T-helper 22 cell (primary cell): ENCODE data around the gene SUMF2.
"Not testable (repeated sequence)": the region's sequence is repeated elsewhere in the genome, so short reads cannot be mapped to it uniquely, and the experiment has no call there.

Experiments
- DNase-seq: peaks from one replicate; pipeline ENCODE4 v3.0.0-alpha.2; 2020; ENCODE audit warnings: low read depth

SUMF2 gene

DNA sequence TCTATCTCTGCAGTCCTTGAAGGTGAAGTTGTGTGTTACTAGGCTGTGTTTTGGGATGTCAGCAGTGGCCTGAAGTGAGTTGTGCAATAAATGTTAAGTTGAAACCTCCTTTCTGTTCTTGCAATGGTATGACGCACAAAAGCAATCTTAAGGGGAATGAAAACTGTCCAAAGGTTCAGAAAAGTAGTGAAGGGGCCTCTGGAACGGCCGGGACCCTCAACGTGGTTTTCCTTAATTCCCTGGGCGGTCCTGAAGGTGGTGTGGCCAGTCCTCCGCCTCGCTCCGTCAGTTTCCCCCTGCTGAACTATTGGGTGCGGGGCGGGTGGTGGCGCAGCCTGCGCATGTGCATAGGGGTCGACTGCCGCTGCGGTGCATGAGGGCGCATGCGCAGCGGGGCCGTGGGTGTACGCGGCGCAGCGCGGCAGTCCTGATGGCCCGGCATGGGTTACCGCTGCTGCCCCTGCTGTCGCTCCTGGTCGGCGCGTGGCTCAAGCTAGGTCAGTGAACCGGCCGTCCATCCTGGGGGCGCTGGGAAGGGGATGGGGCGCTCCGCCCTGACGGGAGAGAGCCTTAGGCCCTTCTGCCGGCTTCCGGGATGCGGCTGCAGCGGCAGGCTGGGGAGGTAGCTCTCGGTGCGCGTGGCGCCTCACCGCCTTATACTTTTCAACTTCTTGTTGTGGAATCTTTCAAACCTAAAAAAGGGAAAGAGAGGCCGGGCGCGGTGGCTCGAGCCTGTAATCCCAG lies at the start of gene SUMF2:
Gene SUMF2, plus strand, starts transcription at position 405 of the 744 bp plus-strand sequence. Its CDS starts 26 bp downstream, at position 431.
- DNase-seq = peak; percentile 82

DNA sequence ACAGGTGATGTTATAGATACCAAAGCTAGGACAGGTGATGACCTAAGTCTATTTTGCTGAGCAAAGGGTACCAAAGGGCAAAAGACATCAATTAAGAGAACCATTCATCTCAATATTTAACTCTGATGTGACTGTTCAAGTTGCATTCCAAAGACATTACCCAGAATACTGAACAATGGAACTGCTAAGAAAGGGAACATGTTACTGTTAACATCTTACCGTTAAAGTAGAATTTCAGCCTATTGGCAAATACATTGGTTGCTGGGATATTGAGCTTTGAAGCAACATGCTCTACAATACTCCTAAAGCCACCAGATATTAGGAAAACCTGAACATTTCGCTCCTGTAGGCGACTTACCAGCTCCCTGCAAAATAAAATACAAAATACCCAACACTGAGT lies 47.1 kb upstream of the SUMF2 start:
- not testable (repeated sequence) for DNase-seq

DNA sequence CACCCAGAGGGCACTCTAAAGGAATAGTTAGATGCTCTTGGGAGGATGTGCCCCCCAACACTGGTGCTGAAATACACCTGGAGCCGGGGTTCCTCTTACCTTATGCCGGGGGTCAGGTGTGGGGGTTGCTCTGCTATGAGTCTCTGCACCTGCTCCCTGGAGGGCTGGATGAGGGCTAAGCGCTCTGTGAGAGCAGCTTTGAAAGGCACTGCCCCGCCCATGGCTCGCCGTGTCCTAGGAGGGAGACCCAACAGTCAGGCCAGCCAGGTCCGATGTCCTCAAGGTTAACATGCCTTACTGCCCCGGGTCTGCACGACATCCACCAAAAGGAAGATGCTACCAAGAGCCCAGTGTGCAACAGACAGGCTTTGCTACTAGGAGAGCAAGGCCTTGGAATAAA lies 44.6 kb upstream of the SUMF2 start:
- DNase-seq = no peak

DNA sequence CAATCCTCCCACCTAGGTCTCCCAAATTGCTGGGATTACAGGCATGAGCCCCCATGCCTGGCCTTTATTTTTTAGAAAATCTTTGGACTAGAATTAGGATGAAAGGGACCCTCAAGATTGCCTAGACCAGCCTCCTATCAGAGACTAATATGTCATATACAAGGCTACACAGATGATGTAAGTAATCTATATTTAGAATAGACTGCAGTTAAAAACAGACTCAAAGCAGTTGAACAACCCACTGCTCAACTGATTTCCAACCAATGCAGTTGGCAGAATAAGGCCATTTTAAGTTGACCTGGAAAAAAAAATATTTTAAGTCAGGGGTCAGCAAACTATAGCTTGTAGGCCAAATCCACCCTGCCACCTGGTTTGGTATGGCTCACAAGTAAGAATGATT lies 40.6 kb upstream of the SUMF2 start:
- no peak for DNase-seq

DNA sequence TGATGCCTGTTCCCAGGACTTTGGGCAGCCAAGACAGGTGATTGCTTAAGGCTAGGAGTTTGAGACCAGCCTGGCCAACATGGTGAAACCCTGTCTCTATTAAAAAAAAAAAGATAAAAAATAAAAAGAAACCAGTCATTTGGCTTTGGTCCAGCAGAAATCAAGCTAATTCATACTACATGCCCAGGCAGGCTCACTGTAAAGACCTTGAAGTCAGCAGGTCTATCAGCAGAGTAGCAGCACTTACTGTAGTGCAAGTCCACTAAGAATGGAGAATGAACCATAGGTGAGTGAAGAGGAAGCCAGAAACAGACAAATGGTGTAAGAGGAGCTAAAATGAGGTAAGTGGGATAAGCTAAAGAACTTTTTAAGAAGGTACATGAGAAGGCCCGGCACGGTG lies 37.5 kb upstream of the SUMF2 start:
- no peak for DNase-seq

DNA sequence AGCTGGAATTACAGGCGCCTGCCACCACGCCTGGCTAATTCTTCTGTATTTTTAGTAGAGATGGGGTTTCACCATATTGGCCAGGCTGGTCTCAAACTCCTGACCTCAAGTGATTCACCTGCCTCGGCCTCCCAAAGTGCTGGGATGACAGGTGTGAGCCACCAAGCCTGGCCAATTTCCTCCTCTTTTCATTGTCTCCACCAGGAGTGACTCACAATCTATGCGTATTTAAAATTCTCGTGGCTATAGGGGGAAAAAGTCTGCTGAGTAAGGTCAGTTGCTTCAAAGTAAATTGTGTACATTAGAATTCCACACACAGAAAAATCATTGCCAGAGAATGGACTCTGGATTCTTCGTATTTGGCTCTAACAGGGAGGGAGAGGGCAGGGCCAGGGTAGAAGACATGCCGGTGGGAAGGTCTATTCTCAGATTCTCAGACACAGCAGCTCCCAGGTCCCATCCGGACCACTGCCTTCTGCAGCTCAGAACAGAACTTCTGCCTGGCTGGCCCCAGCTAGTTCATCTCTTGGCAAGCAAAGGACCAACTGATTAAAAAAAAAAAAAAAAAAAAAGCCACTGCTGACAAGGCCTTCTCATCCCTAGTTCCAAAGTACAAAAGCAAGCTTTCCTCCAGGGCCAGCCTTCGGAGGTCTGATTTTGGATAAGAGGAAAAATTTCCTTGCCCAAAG lies 35.0 kb upstream of the SUMF2 start:
- no peak for DNase-seq

DNA sequence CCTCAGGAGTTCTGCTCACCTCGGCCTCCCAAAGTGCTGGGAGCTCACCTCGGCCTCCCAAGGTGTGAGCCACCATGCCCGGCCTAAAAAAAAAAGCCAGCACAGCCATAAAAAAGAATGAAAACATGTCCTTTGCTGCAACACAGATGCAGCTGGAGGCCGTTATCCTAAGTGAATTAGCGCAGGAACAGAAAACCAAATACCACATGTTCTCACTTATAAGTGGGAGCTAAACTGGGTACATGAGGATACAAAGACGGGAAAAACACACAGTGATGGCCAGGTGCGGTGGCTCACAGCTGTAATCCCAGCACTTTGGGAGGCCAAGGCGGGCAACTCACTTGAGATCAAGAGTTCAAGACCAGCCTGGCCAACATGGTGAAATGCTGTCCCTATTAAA lies 33.7 kb upstream of the SUMF2 start:
- DNase-seq = no peak

DNA sequence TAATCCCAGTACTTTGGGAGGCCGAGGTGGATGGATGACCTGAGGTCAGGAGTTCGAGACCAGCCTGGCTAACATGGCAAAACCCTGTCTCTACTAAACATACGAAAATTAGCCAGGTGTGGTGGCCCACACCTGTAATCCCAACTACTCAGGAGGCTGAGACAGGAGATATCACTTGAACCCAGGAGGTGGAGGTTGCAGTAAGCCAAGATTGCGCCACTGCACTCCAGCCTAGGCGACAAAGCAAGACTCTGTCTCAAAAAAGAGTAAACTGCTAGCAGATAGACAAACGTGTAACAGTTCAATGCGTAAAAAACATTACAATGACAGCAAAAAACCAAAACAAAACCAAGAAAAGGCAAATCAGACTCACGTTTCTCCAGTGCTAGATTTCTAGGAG lies 32.5 kb upstream of the SUMF2 start:
- DNase-seq = not testable (repeated sequence)

DNA sequence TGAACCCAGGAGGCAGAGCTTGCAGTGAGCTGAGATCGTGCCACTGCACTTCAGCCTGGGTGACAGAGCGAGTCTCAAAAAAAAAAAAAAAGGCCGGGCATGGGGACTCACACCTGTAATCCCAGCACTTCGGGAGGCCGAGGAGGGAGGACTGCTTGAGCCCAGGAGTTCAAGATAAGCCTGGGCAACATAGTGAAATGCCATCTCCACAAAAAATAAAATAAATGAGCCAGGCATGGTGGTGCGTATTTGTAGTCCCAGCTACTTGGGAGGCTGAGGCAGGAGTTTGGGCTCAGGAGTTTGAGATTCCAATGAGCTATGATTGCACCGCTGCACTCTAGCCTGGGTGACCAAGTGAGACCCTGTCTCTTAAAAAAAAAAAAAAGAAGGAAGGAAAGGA lies 31.5 kb upstream of the SUMF2 start:
- not testable (repeated sequence) for DNase-seq

DNA sequence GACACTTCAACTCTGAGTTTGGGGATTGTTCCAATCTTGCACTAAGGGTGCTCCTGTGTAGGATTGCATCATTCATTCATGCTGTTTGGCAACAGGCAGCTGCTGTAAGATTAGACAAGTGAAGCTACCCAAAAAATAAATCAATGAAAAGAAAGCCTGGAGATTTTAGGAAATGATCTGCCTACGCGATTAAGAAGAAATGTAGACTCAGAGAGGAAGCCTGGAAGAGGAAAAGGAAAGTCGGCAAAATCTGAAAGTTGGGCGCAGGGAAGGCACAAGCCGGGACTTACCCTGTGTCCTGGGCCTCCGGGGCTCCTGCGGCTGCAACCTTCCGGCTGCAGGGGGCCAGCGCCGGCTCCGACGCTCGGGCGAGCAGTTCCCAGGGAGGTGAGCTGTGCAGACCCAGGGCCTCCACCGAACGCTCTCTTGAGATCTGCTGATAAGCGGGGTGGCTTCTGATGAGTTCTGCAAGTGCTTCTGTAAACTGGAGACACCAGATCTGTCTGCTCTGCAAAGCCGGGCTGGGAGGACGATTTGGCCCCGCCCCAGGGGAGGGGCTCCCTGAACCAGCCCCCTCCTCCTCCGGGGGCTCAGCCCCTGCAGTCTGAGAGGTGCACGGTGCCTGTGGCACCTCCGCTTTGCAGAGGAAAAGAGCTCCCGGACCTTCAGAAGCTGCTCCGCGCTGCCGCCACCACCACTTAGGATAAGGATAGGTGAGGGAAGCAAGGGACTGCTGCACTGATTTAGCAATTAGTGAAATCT lies 30.2 kb upstream of the SUMF2 start:
- DNase-seq = peak; percentile 55

DNA sequence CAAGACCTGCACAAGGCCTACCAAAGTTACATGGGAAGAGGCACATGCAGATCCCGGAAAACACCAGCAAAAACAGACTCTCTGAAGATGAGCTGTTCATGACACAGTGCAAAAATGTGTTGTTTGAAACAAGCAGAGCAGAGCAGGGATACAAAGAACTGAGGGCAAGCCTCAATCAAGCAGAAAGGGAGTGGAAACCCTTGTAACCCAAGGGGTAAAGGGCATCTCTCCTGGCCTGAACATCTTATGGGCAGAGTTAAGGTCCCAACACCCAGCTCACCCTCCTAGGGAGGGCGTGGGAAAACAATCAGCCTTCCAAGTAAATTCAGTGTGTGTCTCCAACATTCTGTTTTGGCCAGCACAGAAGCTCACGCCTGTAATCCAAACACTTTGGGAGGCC lies 23.4 kb upstream of the SUMF2 start:
- DNase-seq = no peak

DNA sequence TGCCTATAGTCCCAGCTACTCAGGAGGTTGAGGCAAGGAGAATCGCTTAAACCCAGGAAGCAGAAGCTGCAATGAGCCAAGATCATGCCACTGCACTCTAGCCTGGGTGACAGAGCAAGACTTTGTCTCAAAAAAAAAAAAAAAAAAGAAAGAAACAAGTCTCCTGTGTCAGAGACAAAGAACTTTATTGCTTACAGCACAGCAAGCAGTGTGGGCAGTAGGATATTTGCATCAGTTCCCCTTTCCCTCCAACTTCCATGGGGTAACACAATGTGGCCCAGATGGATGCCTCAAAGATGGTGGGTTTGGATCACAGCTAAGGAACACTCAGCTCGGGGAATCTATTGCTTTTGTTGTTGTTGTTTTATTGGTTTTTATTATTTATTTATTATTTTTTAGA lies 18.3 kb upstream of the SUMF2 start:
- not testable (repeated sequence) for DNase-seq

DNA sequence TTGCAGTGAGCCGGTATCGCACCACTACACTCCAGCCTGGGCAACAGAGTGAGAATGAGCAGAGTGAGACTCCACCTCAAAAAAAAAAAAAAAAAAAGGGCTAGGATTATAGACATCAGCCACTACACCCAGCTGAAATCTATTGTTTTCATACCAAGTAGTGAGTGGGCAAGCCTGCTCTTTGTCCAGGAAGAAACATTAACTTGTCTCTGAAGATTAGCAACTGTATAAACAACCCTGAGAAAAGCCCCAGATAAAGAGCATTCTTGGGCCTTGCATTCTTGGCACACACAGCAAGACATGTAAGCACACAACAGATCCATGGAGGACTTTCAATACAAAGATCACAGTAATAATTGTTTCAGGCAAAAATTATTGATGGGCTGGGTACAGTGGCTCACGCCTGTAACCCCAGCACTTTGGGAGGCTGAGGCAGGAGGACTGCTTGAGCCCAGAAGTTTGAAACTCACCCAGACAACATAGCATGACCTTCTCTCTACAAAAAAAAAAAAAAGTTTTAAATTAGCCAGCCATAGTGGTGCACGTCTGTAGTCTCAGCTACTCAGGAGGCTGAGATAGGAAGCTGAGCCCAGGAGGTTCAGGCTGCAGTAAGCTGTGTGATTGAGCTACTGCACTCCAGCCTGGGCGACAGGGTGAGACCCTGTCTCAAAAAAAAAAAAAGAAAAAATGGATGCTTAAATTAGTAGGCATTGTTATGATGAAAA lies 17.2 kb upstream of the SUMF2 start:
- no peak for DNase-seq

DNA sequence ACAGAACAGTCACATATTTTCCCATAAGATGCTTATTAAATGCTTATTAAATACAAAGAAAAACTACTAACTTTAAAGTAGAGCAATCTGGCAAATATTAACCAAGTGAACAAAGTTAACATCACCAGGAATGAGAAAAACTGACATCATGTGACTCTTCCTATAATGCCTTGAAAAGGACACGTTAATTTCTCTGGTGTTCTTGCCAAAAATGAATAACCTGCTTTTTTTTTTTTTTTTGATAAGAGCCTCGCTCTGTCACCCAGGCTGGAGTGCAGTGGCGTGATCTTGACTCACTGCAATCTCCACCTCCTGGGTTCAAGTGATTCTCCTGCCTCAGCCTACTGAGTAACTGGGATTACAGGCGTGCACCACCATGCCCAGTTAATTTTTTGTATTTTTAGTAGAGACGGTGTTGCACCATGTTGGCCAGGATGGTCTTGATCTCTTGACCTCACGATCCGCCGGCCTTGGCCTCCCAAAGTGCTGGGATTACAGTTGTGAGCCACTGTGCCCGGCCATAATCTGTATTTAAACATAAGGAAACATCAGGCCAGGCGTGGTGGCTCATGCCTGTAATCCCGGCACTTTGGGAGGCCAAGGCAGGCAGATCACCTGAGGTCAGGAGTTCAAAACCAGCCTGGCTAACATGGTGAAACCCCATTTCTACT lies 16.5 kb upstream of the SUMF2 start:
- DNase-seq = not testable (repeated sequence)

DNA sequence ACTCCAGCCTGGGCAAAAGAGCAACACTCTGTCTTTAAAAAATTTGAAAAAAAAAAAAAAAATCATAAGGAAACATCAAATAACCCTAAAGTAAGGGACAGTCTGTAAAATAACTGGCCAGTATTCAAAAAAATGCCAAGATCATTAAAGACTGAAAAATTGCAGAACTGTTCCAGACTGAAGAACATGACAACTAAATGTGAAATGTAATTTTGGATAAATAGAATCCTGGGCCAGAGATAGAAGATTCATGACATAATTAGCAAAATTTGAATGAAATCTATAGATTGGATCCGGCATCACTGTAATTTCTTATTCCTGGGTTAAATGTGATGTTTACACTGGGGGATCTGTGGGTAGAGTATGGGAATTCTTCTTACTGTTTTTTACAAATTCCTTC lies 15.8 kb upstream of the SUMF2 start:
- DNase-seq = no peak

DNA sequence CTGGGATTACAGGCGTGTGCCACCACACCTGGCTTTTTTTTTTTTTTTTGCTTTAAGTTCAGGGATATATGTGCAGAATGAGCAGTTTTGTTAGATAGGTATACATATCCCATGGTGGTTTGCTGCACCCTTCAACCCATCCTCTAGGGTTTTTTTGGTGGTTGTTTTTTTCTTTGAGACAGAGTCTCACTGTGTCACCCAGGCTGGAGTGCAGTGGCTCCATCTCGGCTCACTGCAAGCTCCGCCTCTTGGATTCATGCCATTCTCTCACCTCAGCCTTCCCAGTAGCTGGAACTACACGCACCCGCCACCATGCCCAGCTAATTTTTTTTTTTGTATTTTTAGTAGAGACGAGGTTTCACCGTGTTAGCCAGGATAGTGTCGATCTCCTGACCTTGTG lies 15.3 kb upstream of the SUMF2 start:
- not testable (repeated sequence) for DNase-seq

DNA sequence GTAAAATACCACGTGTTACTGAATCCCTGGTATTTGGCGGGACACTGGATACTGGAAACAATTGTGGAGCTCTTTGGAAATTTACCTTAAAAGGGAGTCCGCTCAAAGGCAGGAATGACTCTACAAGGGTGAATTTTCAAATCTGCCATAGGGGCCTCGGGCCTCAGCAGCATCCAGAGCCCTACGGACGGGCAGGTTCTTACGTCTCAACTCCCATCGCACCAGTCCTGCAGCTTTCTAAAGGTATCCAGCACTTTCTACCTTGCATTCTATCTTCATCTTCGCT lies 13.1 kb upstream of the SUMF2 start:
- DNase-seq = no peak

DNA sequence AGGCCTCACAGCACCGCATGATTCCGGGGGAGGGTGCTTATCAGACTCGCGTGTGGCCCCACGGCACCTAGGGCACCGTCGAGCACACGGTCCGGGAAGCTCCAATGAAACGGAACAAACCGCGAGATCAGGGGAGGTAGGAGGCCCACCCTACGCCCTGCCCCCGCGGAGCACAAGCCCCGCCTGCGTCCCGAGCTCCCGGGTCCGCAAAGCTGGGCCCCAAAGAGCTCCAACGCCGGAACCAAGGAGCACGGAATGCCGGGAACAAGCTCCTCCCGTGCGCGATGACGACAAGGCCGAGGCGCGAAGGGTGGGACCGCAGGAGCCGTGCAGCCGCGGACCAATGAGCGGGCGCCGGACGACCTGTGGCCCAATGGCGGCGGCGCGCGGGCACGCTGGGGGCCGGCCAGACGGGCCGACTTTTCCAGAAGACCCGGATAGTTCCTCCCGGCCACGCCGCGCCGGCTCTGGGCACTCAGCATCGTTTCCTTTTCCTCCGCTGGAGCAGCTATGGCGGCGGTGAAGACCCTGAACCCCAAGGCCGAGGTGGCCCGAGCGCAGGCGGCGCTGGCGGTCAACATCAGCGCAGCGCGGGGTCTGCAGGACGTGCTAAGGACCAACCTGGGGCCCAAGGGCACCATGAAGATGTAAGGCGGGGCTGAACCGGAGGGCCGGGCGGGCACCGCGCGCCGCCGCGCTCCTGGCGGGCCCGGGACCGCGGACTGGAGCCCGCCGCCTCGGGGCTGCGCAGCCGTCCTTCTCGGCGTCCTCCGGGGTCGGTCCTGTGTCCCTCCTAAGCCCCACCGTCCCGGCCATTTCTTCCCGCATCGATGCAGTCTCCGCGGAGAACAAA lies 12.5 kb upstream of the SUMF2 start, which contains the start of the genes CCT6A and PSPH:
Gene CCT6A, plus strand, starts transcription at position 427 of the 853 bp plus-strand sequence. Its CDS starts 84 bp downstream, at position 511.
Gene PSPH, minus strand, starts transcription at position 106 of the 853 bp plus-strand sequence. CDS start 30,232 bp downstream, outside the sequence.
- peak; percentile 89 for DNase-seq

DNA sequence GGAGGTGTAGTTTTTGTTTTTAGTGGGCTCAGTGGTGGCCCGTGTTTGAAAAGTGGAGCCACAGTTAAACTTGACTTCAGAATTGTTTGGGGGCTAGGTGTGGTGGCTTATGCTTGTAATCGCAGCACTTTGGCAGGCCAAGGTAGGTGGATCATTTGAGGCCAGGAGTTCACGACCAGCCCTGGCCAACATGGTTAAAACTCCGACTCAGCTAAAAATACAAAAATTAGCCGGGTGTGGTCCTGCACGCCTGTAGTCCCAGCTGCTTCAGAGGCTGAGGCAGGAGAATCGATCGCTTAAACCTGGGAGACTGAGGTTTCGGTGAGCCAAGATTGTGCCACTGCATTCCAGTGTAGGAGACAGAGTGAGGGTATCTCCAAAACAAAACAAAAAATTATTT lies 10.7 kb upstream of the SUMF2 start:
- DNase-seq = no peak

DNA sequence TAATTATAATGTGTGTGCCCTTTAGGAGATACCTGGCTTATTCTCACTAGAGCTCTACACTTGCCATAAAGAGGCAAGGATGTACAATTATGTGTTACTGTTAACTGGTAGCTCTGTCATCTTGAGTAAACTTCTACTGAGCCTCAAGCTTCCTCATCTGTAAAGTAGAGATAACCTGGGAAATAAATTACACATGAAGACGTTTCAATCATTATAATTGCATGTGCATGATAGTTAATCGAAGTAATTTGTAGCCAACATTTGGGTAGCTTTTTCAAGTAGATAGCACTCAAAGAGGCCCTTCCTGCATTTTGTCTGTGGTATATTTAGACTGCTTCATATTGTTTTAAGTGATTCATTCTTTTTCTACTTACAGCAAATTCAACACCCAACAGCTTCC lies 10.1 kb upstream of the SUMF2 start:
- no peak for DNase-seq

DNA sequence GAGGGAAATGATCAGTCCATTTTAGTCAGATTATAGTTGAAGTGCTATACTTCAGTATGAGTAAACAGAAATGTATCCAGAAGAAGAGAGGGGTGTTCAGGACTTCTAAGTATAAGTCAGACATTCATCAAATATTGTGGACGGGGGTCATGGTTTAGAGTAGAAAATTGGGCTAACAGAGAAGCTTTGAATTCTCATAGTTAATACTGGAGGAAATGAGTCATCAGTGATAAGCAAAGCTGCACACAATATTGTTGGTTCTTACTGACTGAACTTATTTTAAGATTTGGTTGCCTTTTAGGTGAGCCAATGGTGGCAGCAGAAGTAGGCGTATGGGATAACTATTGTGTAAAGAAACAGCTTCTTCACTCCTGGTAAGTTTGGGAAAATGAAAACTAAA lies 1.7 kb upstream of the SUMF2 start:
- no peak for DNase-seq
